ENCODE results near the gene CIP2A.

GRCh38 chr3:108513961-108514360 lies 75.3 kb downstream of the CIP2A start:
- TF ChIP-seq SNAI2 (CRISPR knock-in tag; IDR thresholded peaks at IDR 0.05) (no peak), PPARA (CRISPR knock-in tag; IDR thresholded peaks at IDR 0.05; ENCODE audit: borderline replicate concordance) (no peak)
